Smooth muscle cell (in vitro differentiated cells): ENCODE results near the gene CLPSL2. TPM values are rescaled to one million over a fixed set of nuclear protein-coding genes. Genes with fewer than 3 reads are reported as not detected.

Experiments used
- DNase-seq: peaks from one replicate; lab custom pipeline; 2025; ENCODE audit not compliant: unreplicated experiment; lab: John Stamatoyannopoulos, UW
- H2AFZ ChIP-seq: fragments of 200-600 bp; sonication (generic); 2 replicates; pipeline ENCODE4 v1.6.0; 2016; ENCODE audit warnings: antibody characterized with exemption, low read depth, mild to moderate bottlenecking
- H3F3A ChIP-seq: fragments of 200-600 bp; sonication (generic); 2 replicates; pipeline ENCODE4 v1.6.0; 2017; ENCODE audit warnings: antibody characterized with exemption, low read depth
- H3K27ac ChIP-seq: fragments of 200-600 bp; sonication (generic); 2 replicates; pipeline ENCODE4 v1.5.1; 2016; ENCODE audit warnings: low read depth, mild to moderate bottlenecking
- H3K27me3 ChIP-seq: fragments of 200-600 bp; sonication (generic); 2 replicates; pipeline ENCODE4 v1.6.1; 2016; ENCODE audit warnings: low read depth, mild to moderate bottlenecking
- H3K36me3 ChIP-seq: fragments of 200-600 bp; sonication (generic); 2 replicates; pipeline ENCODE4 v1.5.1; 2016; ENCODE audit warnings: low read depth
- H3K4me1 ChIP-seq: fragments of 200-600 bp; sonication (generic); 2 replicates; pipeline ENCODE4 v1.5.1; 2016; ENCODE audit warnings: low read depth
- H3K4me2 ChIP-seq: fragments of 200-600 bp; sonication (generic); 2 replicates; pipeline ENCODE4 v1.6.0; 2016; ENCODE audit warnings: mild to moderate bottlenecking
- H3K4me3 ChIP-seq: fragments of 200-600 bp; sonication (generic); 2 replicates; pipeline ENCODE4 v1.5.1; 2016; ENCODE audit warnings: mild to moderate bottlenecking
- H3K79me2 ChIP-seq: fragments of 200-600 bp; sonication (generic); 2 replicates; pipeline ENCODE4 v1.6.0; 2016; ENCODE audit warnings: low read depth, mild to moderate bottlenecking
- H3K9ac ChIP-seq: fragments of 200-600 bp; sonication (generic); 2 replicates; pipeline ENCODE4 v1.6.0; 2016; ENCODE audit warnings: low read depth
- H3K9me3 ChIP-seq: fragments of 200-600 bp; sonication (generic); replicated peaks from 2 replicates; pipeline ENCODE4 v1.5.1; 2016; ENCODE audit warnings: low read depth
- H4K20me1 ChIP-seq: fragments of 200-600 bp; sonication (generic); 2 replicates; pipeline ENCODE4 v1.6.0; 2016; ENCODE audit warnings: low read depth
- CTCF ChIP-seq: fragments of 200-600 bp; sonication (generic); IDR thresholded peaks from 2 replicates; pipeline ENCODE4 v1.5.1; 2017; ENCODE audit warnings: borderline replicate concordance, mild to moderate bottlenecking, antibody characterized with exemption; ENCODE audit not compliant: insufficient read depth, poor library complexity, severe bottlenecking
- whole genome bisulfite sequencing: methylation state at CpG from one replicate; pipeline ENCODE4 v1.1.7; 2016; ENCODE audit warnings: low lambda C conversion rate; 5-methylcytosine and 5-hydroxymethylcytosine counted together
- polyA plus RNA-seq: library from polyadenylated mRNA; unstranded; fragments of >200 nt; fragmentation: Nextera tagmentation; extraction: Ambion mirVana; gene quantifications from 2 replicates; pipeline ENCODE4 v1.2.1, GENCODE V29; 2016
- total RNA-seq: library from RNA; depleted of rRNA; stranded (reverse); fragments of >200 nt; gene quantifications from 2 replicates; pipeline ENCODE4 v1.2.3, GENCODE V29; 2014

The CLPSL2 gene
- total and polyA plus RNA-seq, 2 experiments from 2014 or later: 2.0 TPM; not detected in 1

DNA sequence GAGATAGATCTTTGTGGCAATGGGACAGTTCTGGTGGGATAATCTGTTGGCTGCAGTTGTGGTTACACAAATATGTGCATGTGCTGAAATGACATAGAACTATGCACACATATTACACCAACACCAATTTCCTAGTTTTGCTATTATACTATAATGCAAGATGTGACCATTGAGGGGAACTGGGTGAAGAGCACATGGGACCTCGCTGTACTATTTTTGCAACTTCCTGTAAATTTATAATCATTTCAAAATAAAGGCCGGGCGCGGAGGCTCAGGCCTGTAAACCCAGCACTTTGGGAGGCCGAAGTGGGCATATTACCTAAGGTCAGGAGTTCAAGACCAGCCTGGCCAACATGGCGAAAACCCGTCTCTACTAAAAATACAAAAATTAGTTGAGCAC lies 30.9 kb upstream of the CLPSL2 start:
- Histone ChIP-seq H3F3A (no peaks in the 10 kb centered on the region), H3K4me2 (no peak overlapping the region), H3K9ac (no peak overlapping the region), H3K36me3 (no peaks in the 10 kb centered on the region), H3K79me2 (no peaks in the 10 kb centered on the region), H3K27me3 (no peaks in the 10 kb centered on the region), H4K20me1 (no peaks in the 10 kb centered on the region), H3K4me1 (peaks cover 5% of the 10 kb centered on the region), H2AFZ (no peak overlapping the region), H3K27ac (no peak overlapping the region), H3K9me3 (no peaks in the 10 kb centered on the region), H3K4me3 (no peak overlapping the region)
- 98% methylated on average over 7 of the region's 7 CpGs for WGBS
- no peak for TF ChIP-seq CTCF
- DNase-seq: no peak

DNA sequence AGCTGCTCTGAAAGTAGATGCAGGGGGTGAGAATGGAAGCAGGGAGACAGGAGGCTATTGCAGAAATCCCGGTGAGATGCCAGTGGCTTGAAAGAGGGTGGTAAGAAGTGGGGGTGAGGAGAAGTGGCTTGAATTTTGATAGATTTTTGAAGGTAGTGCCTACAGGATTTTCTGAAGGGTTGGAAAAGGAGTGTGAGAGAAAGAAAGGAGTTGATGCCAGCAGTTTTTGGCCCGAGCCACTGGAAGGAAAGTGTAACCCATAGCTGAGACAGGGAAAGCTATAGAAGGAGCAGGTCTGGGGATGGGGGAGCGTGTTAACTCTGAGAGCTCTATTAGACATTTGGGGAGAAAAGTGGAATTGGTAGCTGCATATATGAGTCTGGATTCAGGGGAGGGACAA lies 29.9 kb upstream of the CLPSL2 start:
- H4K20me1 ChIP-seq: no peaks in the 10 kb centered on the region
- no peaks in the 10 kb centered on the region for H3K79me2 ChIP-seq
- H2AFZ ChIP-seq: no peak overlapping the region
- H3K36me3 ChIP-seq: no peaks in the 10 kb centered on the region
- no peak for DNase-seq
- no peak overlapping the region for H3K4me3 ChIP-seq
- H3K9ac ChIP-seq: no peak overlapping the region
- no peaks in the 10 kb centered on the region for H3K9me3 ChIP-seq
- H3K4me2 ChIP-seq: no peak overlapping the region
- no peak overlapping the region for H3K27ac ChIP-seq
- no peaks in the 10 kb centered on the region for H3K4me1 ChIP-seq
- TF ChIP-seq CTCF: no peak
- WGBS: 89% methylated on average over 3 of the region's 3 CpGs
- H3F3A ChIP-seq: no peaks in the 10 kb centered on the region
- no peaks in the 10 kb centered on the region for H3K27me3 ChIP-seq

- no peaks in the 10 kb centered on the region for H3F3A ChIP-seq
- no peak overlapping the region for H3K27ac ChIP-seq
- no peaks in the 10 kb centered on the region for H3K36me3 ChIP-seq
- H3K9me3 ChIP-seq: no peaks in the 10 kb centered on the region
- H2AFZ ChIP-seq: no peak overlapping the region
- no peaks in the 10 kb centered on the region for H4K20me1 ChIP-seq
- H3K27me3 ChIP-seq: no peaks in the 10 kb centered on the region
- H3K9ac ChIP-seq: no peak overlapping the region
- WGBS: 91% methylated on average over 1 of the region's 1 CpG
- H3K4me2 ChIP-seq: no peak overlapping the region
- no peaks in the 10 kb centered on the region for H3K79me2 ChIP-seq
- no peak for TF ChIP-seq CTCF
- H3K4me3 ChIP-seq: no peak overlapping the region
- no peaks in the 10 kb centered on the region for H3K4me1 ChIP-seq
- no peak for DNase-seq
These were observed 28.5 kb upstream of the CLPSL2 start for GRCh38 chr6:35747877-35748276.

DNA sequence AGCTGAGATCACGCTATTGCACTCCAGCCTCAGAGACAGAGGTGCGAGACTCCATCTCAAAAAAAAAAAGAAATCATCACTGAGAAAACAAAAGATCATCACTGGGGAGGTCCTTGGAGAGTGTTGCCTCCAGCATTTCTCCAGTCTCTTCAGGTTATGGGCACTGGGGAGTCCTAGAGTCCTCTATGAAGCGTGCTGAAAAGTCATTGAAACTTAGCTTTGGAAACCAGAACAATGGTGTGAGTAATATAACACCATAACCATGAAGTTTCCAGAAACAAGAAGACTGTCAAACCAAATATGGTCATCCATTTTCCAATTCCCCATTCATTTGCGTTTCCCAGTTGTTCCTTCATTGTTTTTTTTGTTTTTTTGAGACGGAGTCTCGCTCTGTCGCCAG lies 25.8 kb upstream of the CLPSL2 start:
- DNase-seq: no peak
- 92% methylated on average over 7 of the region's 7 CpGs for WGBS
- Histone ChIP-seq H3K4me2 (no peak overlapping the region), H3K9me3 (no peaks in the 10 kb centered on the region), H2AFZ (no peak overlapping the region), H3K27me3 (no peaks in the 10 kb centered on the region), H3K79me2 (no peaks in the 10 kb centered on the region), H3K9ac (no peak overlapping the region), H3K4me1 (no peaks in the 10 kb centered on the region), H4K20me1 (no peaks in the 10 kb centered on the region), H3K27ac (no peak overlapping the region), H3K36me3 (no peaks in the 10 kb centered on the region), H3K4me3 (no peak overlapping the region), H3F3A (no peaks in the 10 kb centered on the region)
- no peak for TF ChIP-seq CTCF
